ENCODE data around the gene DENND1A. TPM values are rescaled to one million over a fixed set of nuclear protein-coding genes. Genes with fewer than 3 reads are reported as not detected.

The DENND1A gene
- total RNA-seq, 1 experiment from 2014 or later, result 50.1 TPM

- H3K9ac ChIP-seq (ENCODE audit: low read length), result no peak overlapping the region
- no peaks in the 10 kb centered on the region for H3K36me3 ChIP-seq (ENCODE audit: insufficient read depth, low read length)
- peaks cover 8% of the 10 kb centered on the region; the same call in 1 of the 2 replicates for H4K20me1 ChIP-seq (ENCODE audit: insufficient read depth, low read depth, low read length)
- no peaks in the 10 kb centered on the region for H3K4me1 ChIP-seq (ENCODE audit: low read length)
- no peak for DNase-seq
- no peaks in the 10 kb centered on the region for H3K9me3 ChIP-seq (ENCODE audit: low read length)
- no peak overlapping the region for H3K4me2 ChIP-seq (ENCODE audit: low read depth, low read length, poor library complexity, severe bottlenecking)
- H3K4me3 ChIP-seq (ENCODE audit: low read length), result no peak overlapping the region
- no peaks in the 10 kb centered on the region for H3K79me2 ChIP-seq (ENCODE audit: low read length)
- no peak overlapping the region for H2AFZ ChIP-seq (ENCODE audit: low read length)
- H3K27ac ChIP-seq (ENCODE audit: low read length), result no peak overlapping the region
- H3K27me3 ChIP-seq (ENCODE audit: low read length), result no peaks in the 10 kb centered on the region
- H3K9me2 ChIP-seq (replicated peaks; ENCODE audit: insufficient read depth, low read length), result no peaks in the 10 kb centered on the region
Measured at GRCh38 chr9:123678038-123678877, 251.7 kb downstream of the DENND1A start.

- H2AFZ ChIP-seq (ENCODE audit: low read length), result no peak overlapping the region
- H3K36me3 ChIP-seq (ENCODE audit: insufficient read depth, low read length), result no peaks in the 10 kb centered on the region
- H3K27ac ChIP-seq (ENCODE audit: low read length), result no peak overlapping the region
- H3K79me2 ChIP-seq (ENCODE audit: low read length), result no peaks in the 10 kb centered on the region
- H3K4me3 ChIP-seq (ENCODE audit: low read length), result no peak overlapping the region
- no peaks in the 10 kb centered on the region for H3K27me3 ChIP-seq (ENCODE audit: low read length)
- H3K9ac ChIP-seq (ENCODE audit: low read length), result no peak overlapping the region
- H3K4me1 ChIP-seq (ENCODE audit: low read length), result no peaks in the 10 kb centered on the region
- H3K4me2 ChIP-seq (ENCODE audit: low read depth, low read length, poor library complexity, severe bottlenecking), result no peak overlapping the region
- H3K9me2 ChIP-seq (replicated peaks; ENCODE audit: insufficient read depth, low read length), result no peaks in the 10 kb centered on the region
- peaks cover 8% of the 10 kb centered on the region; the same call in 1 of the 2 replicates for H4K20me1 ChIP-seq (ENCODE audit: insufficient read depth, low read depth, low read length)
- DNase-seq, result no peak
- H3K9me3 ChIP-seq (ENCODE audit: low read length), result no peaks in the 10 kb centered on the region
Measured at GRCh38 chr9:123676869-123677268, 253.1 kb downstream of the DENND1A start.

GRCh38 chr9:123669346-123669745 is 260.6 kb downstream of the DENND1A start:
- no peaks in the 10 kb centered on the region for H3K9me2 ChIP-seq (replicated peaks; ENCODE audit: insufficient read depth, low read length)
- H3K36me3 ChIP-seq (ENCODE audit: insufficient read depth, low read length), result peaks cover 12% of the 10 kb centered on the region
- no peaks in the 10 kb centered on the region for H3K4me1 ChIP-seq (ENCODE audit: low read length)
- DNase-seq, result no peak
- no peak overlapping the region for H3K9ac ChIP-seq (ENCODE audit: low read length)
- no peak overlapping the region for H3K4me3 ChIP-seq (ENCODE audit: low read length)
- H2AFZ ChIP-seq (ENCODE audit: low read length), result no peak overlapping the region
- H4K20me1 ChIP-seq (ENCODE audit: insufficient read depth, low read depth, low read length), result no peaks in the 10 kb centered on the region
- no peak overlapping the region for H3K27ac ChIP-seq (ENCODE audit: low read length)
- H3K27me3 ChIP-seq (ENCODE audit: low read length), result no peaks in the 10 kb centered on the region
- H3K9me3 ChIP-seq (ENCODE audit: low read length), result peaks cover 3% of the 10 kb centered on the region
- H3K79me2 ChIP-seq (ENCODE audit: low read length), result no peaks in the 10 kb centered on the region
- H3K4me2 ChIP-seq (ENCODE audit: low read depth, low read length, poor library complexity, severe bottlenecking), result no peak overlapping the region

- no peak overlapping the region for H3K4me2 ChIP-seq (ENCODE audit: low read depth, low read length, poor library complexity, severe bottlenecking)
- H3K27ac ChIP-seq (ENCODE audit: low read length), result no peak overlapping the region
- H3K9me2 ChIP-seq (replicated peaks; ENCODE audit: insufficient read depth, low read length), result no peaks in the 10 kb centered on the region
- H4K20me1 ChIP-seq (ENCODE audit: insufficient read depth, low read depth, low read length), result no peaks in the 10 kb centered on the region
- H3K79me2 ChIP-seq (ENCODE audit: low read length), result no peaks in the 10 kb centered on the region
- H3K9ac ChIP-seq (ENCODE audit: low read length), result no peak overlapping the region
- DNase-seq, result no peak
- H3K9me3 ChIP-seq (ENCODE audit: low read length), result peaks cover 6% of the 10 kb centered on the region
- peaks cover 26% of the 10 kb centered on the region for H3K36me3 ChIP-seq (ENCODE audit: insufficient read depth, low read length)
- H2AFZ ChIP-seq (ENCODE audit: low read length), result no peak overlapping the region
- H3K4me3 ChIP-seq (ENCODE audit: low read length), result no peak overlapping the region
- no peaks in the 10 kb centered on the region for H3K27me3 ChIP-seq (ENCODE audit: low read length)
- peaks cover 38% of the 10 kb centered on the region for H3K4me1 ChIP-seq (ENCODE audit: low read length)
Measured at GRCh38 chr9:123663529-123663928, 266.4 kb downstream of the DENND1A start.

- no peaks in the 10 kb centered on the region for H3K79me2 ChIP-seq (ENCODE audit: low read length)
- H4K20me1 ChIP-seq (ENCODE audit: insufficient read depth, low read depth, low read length), result no peaks in the 10 kb centered on the region
- peak overlapping the region; percentile 86; the same call in 1 of the 2 replicates for H3K27ac ChIP-seq (ENCODE audit: low read length)
- H3K27me3 ChIP-seq (ENCODE audit: low read length), result no peaks in the 10 kb centered on the region
- no peak overlapping the region for H3K4me3 ChIP-seq (ENCODE audit: low read length)
- H3K9ac ChIP-seq (ENCODE audit: low read length), result no peak overlapping the region
- no peaks in the 10 kb centered on the region for H3K9me2 ChIP-seq (replicated peaks; ENCODE audit: insufficient read depth, low read length)
- peaks cover 6% of the 10 kb centered on the region for H3K9me3 ChIP-seq (ENCODE audit: low read length)
- H3K4me1 ChIP-seq (ENCODE audit: low read length), result peaks cover 50% of the 10 kb centered on the region
- H2AFZ ChIP-seq (ENCODE audit: low read length), result no peak overlapping the region
- DNase-seq, result peak; percentile 58
- peaks cover 26% of the 10 kb centered on the region for H3K36me3 ChIP-seq (ENCODE audit: insufficient read depth, low read length)
- no peak overlapping the region for H3K4me2 ChIP-seq (ENCODE audit: low read depth, low read length, poor library complexity, severe bottlenecking)
Measured at GRCh38 chr9:123662057-123662776, 267.7 kb downstream of the DENND1A start.

- H3K4me3 ChIP-seq (ENCODE audit: low read length), result peak overlapping the region; percentile 42
- H2AFZ ChIP-seq (ENCODE audit: low read length), result no peak overlapping the region
- H3K9me2 ChIP-seq (replicated peaks; ENCODE audit: insufficient read depth, low read length), result no peaks in the 10 kb centered on the region
- H3K79me2 ChIP-seq (ENCODE audit: low read length), result no peaks in the 10 kb centered on the region
- no peaks in the 10 kb centered on the region for H3K27me3 ChIP-seq (ENCODE audit: low read length)
- peak overlapping the region; percentile 28 for H3K9ac ChIP-seq (ENCODE audit: low read length)
- peak overlapping the region; percentile 86 for H3K27ac ChIP-seq (ENCODE audit: low read length)
- peaks cover 3% of the 10 kb centered on the region; the same call in 1 of the 2 replicates for H3K9me3 ChIP-seq (ENCODE audit: low read length)
- peaks cover 20% of the 10 kb centered on the region for H3K36me3 ChIP-seq (ENCODE audit: insufficient read depth, low read length)
- H4K20me1 ChIP-seq (ENCODE audit: insufficient read depth, low read depth, low read length), result no peaks in the 10 kb centered on the region
- H3K4me2 ChIP-seq (ENCODE audit: low read depth, low read length, poor library complexity, severe bottlenecking), result peak overlapping the region; percentile 69
- DNase-seq, result peak; percentile 86
- peaks cover 50% of the 10 kb centered on the region for H3K4me1 ChIP-seq (ENCODE audit: low read length)
Measured at GRCh38 chr9:123660691-123661466, 269.0 kb downstream of the DENND1A start.

GRCh38 chr9:123659358-123659757 is 270.6 kb downstream of the DENND1A start:
- Histone ChIP-seq H3K9me2 (replicated peaks; ENCODE audit: insufficient read depth, low read length) (no peaks in the 10 kb centered on the region), H3K9ac (ENCODE audit: low read length) (peak overlapping the region; percentile 41; the same call in 1 of the 2 replicates), H3K27ac (ENCODE audit: low read length) (peak overlapping the region; percentile 86), H4K20me1 (ENCODE audit: insufficient read depth, low read depth, low read length) (no peaks in the 10 kb centered on the region), H3K4me2 (ENCODE audit: low read depth, low read length, poor library complexity, severe bottlenecking) (peak overlapping the region; percentile 69), H3K9me3 (ENCODE audit: low read length) (peaks cover 3% of the 10 kb centered on the region; the same call in 1 of the 2 replicates), H3K4me3 (ENCODE audit: low read length) (peak overlapping the region; percentile 42), H3K79me2 (ENCODE audit: low read length) (no peaks in the 10 kb centered on the region), H3K27me3 (ENCODE audit: low read length) (no peaks in the 10 kb centered on the region), H3K4me1 (ENCODE audit: low read length) (peaks cover 50% of the 10 kb centered on the region), H3K36me3 (ENCODE audit: insufficient read depth, low read length) (peaks cover 14% of the 10 kb centered on the region; the same call in 1 of the 2 replicates), H2AFZ (ENCODE audit: low read length) (no peak overlapping the region)
- DNase-seq, result peak; percentile 51

Data from Karpas-422 (cell line).